ENCODE measurements around the gene MSANTD1.

Gene MSANTD1

DNA sequence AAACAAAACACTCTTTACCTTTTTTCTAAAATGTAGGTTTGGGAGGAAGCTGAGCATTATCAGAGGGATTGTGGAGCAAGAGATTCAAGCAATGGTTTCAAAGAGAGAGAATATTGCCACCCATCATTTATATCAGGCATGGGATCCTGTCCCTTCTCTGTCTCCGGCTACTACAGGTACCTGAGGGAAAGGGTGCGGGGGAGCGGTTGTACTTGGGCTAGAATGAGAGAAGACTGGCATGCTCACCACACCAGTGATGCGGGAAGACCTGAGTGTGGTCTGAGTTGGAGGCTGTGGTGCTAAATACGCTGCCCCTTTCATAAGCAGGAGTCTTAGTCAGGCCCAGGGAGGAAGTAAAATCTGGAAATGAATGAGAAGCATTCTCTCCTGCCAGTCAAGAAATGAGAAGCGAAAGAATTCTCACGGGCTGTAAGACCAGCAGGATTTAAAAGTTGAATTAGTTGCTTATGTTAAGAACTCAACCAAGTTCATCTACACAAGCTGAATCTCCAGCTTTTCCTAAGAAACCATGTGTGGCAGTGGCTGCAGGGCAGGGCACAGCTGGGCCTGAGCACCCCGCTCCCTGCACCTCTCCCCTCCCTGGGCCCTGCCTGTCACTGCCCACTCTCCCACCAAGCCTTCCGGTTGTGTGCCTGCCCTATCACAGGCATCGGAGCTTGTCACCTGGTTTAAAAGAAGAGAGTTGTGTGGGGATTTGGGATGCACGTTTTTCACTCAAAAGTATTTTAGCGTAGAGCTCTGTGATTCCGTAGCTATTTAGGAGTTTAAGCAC lies 24.8 kb upstream of the MSANTD1 start:
- H3K4me3 Mint-ChIP-seq: no peak overlapping the region
- H3K9me3 Mint-ChIP-seq: no peaks in the 10 kb centered on the region
- H3K36me3 Mint-ChIP-seq: peaks cover 81% of the 10 kb centered on the region
- H3K4me1 Mint-ChIP-seq: peaks cover 28% of the 10 kb centered on the region
- no peak for ATAC-seq
- peak overlapping the region; percentile 74 for H3K27ac Mint-ChIP-seq
- no peak for DNase-seq (ENCODE audit: low spot score in 2 of 2)

DNA sequence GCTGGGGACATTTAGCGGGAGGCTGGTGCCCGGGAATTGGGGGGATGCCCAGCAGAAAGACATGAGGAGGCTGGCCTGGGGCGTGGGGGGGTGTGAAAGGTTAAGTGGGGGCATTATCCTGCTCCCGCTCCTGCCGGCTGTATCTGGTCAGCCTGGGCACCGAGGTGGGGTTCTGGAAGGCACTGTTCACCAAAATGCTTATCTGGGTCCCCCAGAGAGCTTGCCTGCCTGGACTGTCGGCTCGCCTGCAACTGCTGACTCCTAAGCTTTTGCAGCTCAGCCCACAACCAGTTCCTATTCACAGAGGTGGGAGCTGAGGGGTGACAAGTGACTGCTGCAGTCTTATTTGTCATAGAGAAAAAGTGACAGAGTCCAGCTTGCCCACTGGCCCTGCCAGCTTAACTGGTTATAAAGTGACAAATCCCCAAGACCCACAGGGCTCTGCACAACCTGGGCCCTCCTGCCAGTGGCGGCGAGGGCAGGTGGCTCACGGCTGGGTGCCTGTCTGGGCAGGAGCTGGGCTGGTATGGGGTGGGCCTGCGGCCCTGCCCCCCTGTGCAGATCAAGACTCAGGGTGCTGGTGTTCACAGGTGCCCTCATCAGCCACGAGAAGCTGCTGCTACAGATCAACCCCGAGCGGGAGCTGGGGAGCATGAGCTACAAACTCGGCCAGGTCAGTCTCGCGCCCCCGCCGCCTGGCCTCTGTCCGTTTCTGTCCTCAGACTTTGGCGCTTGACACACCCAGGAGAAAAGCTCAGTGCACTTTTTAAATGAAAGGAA lies 23.7 kb upstream of the MSANTD1 start:
- no peaks in the 10 kb centered on the region for H3K9me3 Mint-ChIP-seq
- H3K4me1 Mint-ChIP-seq: peaks cover 21% of the 10 kb centered on the region
- H3K36me3 Mint-ChIP-seq: peaks cover 83% of the 10 kb centered on the region
- H3K27ac Mint-ChIP-seq: no peak overlapping the region
- no peak overlapping the region for H3K4me3 Mint-ChIP-seq
- DNase-seq (ENCODE audit: low spot score in 2 of 2) (no peak), ATAC-seq (no peak)

DNA sequence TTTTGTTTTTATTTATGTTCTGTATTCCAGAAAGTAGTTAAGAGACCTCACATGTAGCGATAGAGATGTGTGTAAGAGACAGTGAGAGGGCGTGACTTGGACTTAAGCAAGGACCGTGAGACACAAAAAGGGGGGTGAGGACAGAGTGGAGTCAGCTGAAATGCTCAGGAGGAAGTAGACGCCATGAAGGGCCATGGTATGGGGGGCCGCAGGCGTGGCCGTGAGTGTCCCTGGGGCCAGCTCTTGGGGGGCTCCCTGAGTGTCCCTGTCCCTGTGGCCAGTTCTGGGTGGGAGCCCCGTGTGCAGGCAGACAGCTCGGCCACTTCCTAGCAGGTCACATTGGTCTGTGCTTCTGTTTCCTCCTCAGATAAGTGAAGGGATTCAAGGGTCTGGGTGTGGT lies 23.0 kb upstream of the MSANTD1 start:
- no peak overlapping the region for H3K4me3 Mint-ChIP-seq
- DNase-seq (ENCODE audit: low spot score in 2 of 2): no peak
- peaks cover 15% of the 10 kb centered on the region for H3K4me1 Mint-ChIP-seq
- no peak overlapping the region for H3K27ac Mint-ChIP-seq
- H3K9me3 Mint-ChIP-seq: no peaks in the 10 kb centered on the region
- H3K36me3 Mint-ChIP-seq: peaks cover 83% of the 10 kb centered on the region
- ATAC-seq: no peak

DNA sequence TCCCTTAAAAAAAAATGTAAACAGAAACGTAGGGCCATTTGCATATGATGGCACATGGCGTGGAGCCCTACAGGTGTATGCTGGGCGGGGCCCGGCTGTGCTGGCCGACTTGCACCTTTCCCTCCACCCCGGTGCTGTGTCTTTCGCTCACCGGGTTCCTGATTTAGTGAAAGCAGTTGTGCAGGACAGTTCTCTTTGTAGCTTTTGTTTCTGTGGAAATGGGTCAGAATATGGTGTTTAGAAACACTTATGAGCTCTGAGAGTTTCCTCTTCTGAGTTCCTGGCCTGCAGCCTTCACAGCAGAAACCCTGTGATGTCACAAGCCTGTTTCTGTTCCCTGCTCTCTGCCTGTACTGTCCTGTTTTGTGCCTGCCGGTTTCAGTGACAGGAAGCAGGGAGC lies 22.5 kb upstream of the MSANTD1 start:
- Mint-ChIP-seq H3K36me3 (peaks cover 83% of the 10 kb centered on the region), H3K27ac (peak overlapping the region; percentile 67), H3K9me3 (no peaks in the 10 kb centered on the region), H3K4me3 (no peak overlapping the region), H3K4me1 (peaks cover 11% of the 10 kb centered on the region)
- no peak for ATAC-seq
- no peak for DNase-seq (ENCODE audit: low spot score in 2 of 2)

DNA sequence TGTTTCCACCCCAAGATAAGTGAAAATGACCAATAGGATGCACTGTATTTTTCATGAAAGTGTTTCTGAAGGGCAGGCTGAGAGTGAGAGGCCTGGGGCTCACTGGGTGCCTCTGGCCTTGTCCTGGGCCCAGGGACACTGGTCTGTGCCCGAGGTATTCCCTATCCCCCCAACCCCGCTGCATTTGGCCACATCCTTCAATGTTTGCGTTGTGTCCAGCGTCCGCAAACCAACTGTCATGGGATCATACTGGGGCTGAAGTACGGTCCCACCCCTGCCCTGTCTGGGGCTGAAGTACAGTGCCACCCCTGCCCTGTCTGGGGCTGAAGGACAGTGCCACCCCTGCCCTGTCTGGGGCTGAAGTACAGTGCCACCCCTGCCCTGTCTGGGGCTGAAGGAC lies 22.0 kb upstream of the MSANTD1 start:
- H3K4me1 Mint-ChIP-seq: peaks cover 11% of the 10 kb centered on the region
- DNase-seq (ENCODE audit: low spot score in 2 of 2) (no peak), ATAC-seq (no peak)
- peak overlapping the region; percentile 67 for H3K27ac Mint-ChIP-seq
- no peak overlapping the region for H3K4me3 Mint-ChIP-seq
- no peaks in the 10 kb centered on the region for H3K9me3 Mint-ChIP-seq
- H3K36me3 Mint-ChIP-seq: peaks cover 84% of the 10 kb centered on the region

DNA sequence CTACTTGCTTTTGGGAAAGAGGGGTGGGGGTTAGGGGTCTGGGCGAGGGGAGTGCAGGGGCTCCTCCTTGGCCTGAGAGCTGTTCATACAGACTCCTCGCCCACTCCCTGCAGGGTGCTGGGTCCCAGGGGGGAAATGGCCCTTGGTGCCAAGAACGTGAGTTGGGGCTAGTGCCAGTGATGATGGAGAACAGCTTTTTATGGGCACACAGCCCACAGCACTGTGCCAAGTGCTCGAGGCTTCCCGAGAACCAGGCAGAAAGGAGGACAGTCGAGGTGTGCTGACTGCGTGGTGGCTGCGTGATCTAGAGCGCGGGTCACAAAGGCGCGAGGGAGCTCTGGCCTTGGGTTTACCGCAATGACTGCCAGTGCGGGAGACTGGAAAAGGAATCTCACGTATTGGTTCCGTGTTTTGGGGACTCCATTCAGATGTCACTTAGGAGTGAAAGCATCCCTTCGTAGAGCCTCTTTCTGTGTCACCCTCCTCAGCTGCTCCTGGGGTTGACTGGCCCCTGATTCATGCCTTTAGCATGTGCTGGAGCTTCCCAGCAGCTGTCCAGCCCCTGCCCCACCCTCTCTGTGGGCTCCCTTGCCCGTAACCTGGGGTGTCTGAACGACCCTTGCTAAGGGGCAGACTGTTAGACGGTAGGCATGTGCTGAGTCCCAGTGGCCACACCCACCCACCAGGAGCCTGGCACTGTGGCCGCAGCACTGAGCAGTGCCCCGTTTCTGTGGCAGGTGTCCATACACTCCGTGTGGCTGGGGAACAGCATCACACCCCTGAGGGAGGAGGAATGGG lies 20.9 kb upstream of the MSANTD1 start:
- H3K9me3 Mint-ChIP-seq: no peaks in the 10 kb centered on the region
- peaks cover 11% of the 10 kb centered on the region for H3K4me1 Mint-ChIP-seq
- H3K27ac Mint-ChIP-seq: no peak overlapping the region
- DNase-seq (ENCODE audit: low spot score in 2 of 2) (no peak), ATAC-seq (no peak)
- peaks cover 85% of the 10 kb centered on the region for H3K36me3 Mint-ChIP-seq
- H3K4me3 Mint-ChIP-seq: no peak overlapping the region

- H3K27ac Mint-ChIP-seq: no peak overlapping the region
- DNase-seq (ENCODE audit: low spot score in 2 of 2): no peak
- H3K4me3 Mint-ChIP-seq: no peak overlapping the region
- ATAC-seq: no peak
- H3K4me1 Mint-ChIP-seq: peaks cover 11% of the 10 kb centered on the region
- H3K36me3 Mint-ChIP-seq: peaks cover 83% of the 10 kb centered on the region
- H3K9me3 Mint-ChIP-seq: no peaks in the 10 kb centered on the region
These were observed 20.1 kb upstream of the MSANTD1 start for GRCh38 chr4:3228881-3229280.

DNA sequence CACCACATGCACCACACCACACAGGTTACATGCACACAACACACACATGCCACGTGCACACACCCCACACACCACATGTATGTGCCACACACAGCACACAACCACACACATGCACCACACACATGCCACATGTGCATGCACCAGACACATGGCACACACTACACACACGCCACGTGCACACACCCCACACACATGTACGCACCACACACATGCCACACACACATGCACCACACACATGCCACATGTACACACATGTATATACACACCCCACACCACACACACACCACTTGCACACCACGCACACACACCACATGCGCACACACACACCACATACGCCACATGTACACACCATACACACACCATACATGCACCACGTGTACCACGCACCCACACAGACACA lies 19.6 kb upstream of the MSANTD1 start:
- DNase-seq (ENCODE audit: low spot score in 2 of 2) (no peak), ATAC-seq (no peak)
- Mint-ChIP-seq H3K36me3 (peaks cover 83% of the 10 kb centered on the region), H3K9me3 (no peaks in the 10 kb centered on the region), H3K27ac (no peak overlapping the region), H3K4me3 (no peak overlapping the region), H3K4me1 (peaks cover 12% of the 10 kb centered on the region)

- DNase-seq (ENCODE audit: low spot score in 2 of 2) (no peak), ATAC-seq (no peak)
- H3K9me3 Mint-ChIP-seq: no peaks in the 10 kb centered on the region
- peaks cover 17% of the 10 kb centered on the region for H3K4me1 Mint-ChIP-seq
- H3K27ac Mint-ChIP-seq: no peak overlapping the region
- peaks cover 82% of the 10 kb centered on the region for H3K36me3 Mint-ChIP-seq
- H3K4me3 Mint-ChIP-seq: no peak overlapping the region
These were observed 19.0 kb upstream of the MSANTD1 start for GRCh38 chr4:3229964-3230363.

GRCh38 chr4:3231471-3231870 lies 17.5 kb upstream of the MSANTD1 start:
- Mint-ChIP-seq H3K36me3 (peaks cover 74% of the 10 kb centered on the region), H3K9me3 (no peaks in the 10 kb centered on the region), H3K4me3 (no peak overlapping the region), H3K27ac (peak overlapping the region; percentile 29), H3K4me1 (peaks cover 17% of the 10 kb centered on the region)
- ATAC-seq: peak; percentile 22
- DNase-seq (ENCODE audit: low spot score in 2 of 2): no peak

DNA sequence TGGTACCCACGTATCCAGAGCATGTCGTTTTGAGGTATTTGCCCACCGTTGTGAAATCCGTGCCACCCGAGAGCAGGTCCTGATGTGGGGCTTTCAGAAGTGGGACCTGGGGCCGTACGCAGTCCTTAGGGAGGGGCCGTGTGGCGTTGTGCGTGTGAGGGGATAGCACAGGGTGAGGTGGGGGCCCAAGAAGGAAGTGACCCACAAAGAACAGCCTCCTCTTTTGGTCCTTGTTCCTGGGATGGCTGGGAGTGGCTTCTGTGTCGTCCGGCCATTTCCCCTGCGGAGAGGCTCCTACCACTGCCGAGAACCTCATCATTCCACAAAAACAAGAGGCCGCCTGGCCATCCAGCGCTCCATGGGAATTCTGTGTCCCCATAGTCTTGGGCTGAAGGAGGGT lies 17.0 kb upstream of the MSANTD1 start:
- no peaks in the 10 kb centered on the region for H3K9me3 Mint-ChIP-seq
- H3K4me1 Mint-ChIP-seq: peaks cover 17% of the 10 kb centered on the region
- H3K36me3 Mint-ChIP-seq: peaks cover 74% of the 10 kb centered on the region
- no peak for ATAC-seq
- DNase-seq (ENCODE audit: low spot score in 2 of 2): no peak
- H3K4me3 Mint-ChIP-seq: no peak overlapping the region
- peak overlapping the region; percentile 29 for H3K27ac Mint-ChIP-seq

- Mint-ChIP-seq H3K36me3 (peaks cover 76% of the 10 kb centered on the region), H3K4me3 (no peak overlapping the region), H3K4me1 (peaks cover 17% of the 10 kb centered on the region)
These were observed 16.1 kb upstream of the MSANTD1 start for GRCh38 chr4:3232871-3233271.

GRCh38 chr4:3233391-3234071 lies 15.4 kb upstream of the MSANTD1 start:
- DNase-seq (ENCODE audit: low spot score in 2 of 2) (no peak), ATAC-seq (no peak)
- Mint-ChIP-seq H3K27ac (peak overlapping the region; percentile 68), H3K9me3 (no peaks in the 10 kb centered on the region), H3K4me1 (peaks cover 17% of the 10 kb centered on the region), H3K4me3 (no peak overlapping the region), H3K36me3 (peaks cover 74% of the 10 kb centered on the region)

More at GRCh38 chr4:3232871-3233271, 16.1 kb upstream of the MSANTD1 start:
- no peak for DNase-seq (ENCODE audit: low spot score in 2 of 2)
- Mint-ChIP-seq H3K27ac (no peak overlapping the region), H3K9me3 (no peaks in the 10 kb centered on the region)
- no peak for ATAC-seq

- DNase-seq (ENCODE audit: low spot score in 2 of 2): no peak
- Mint-ChIP-seq H3K36me3 (peaks cover 65% of the 10 kb centered on the region), H3K4me3 (no peak overlapping the region), H3K27ac (peak overlapping the region; percentile 68), H3K4me1 (peaks cover 11% of the 10 kb centered on the region), H3K9me3 (no peaks in the 10 kb centered on the region)
- ATAC-seq: no peak
These were observed 14.6 kb upstream of the MSANTD1 start for GRCh38 chr4:3234171-3235029.

Measured in stimulated activated effector memory CD8-positive, alpha-beta T cell treated with anti-CD3 and anti-CD28 coated beads, Interleukin-12 subunit alpha, Interleukin-12 subunit beta, amount 100 ng/mL, for 72 hours (primary cell).